Coronary artery (tissue), 2 donors: ENCODE measurements around the gene SPATA3.
"Not testable (repeated sequence)": the region's sequence is repeated elsewhere in the genome, so short reads cannot be mapped to it uniquely, and the experiment has no call there.

Experiments
- DNase-seq: peaks from one replicate; pipeline ENCODE4 v3.0.0-alpha.2; 2017; ENCODE audit warnings: low spot score
- H3K27ac ChIP-seq, 2 donors: fragments of 200-600 bp; sonication (generic); one replicate each; pipeline ENCODE4 v1.5.1; 2016 to 2019
- H3K4me3 ChIP-seq: fragments of 200-600 bp; sonication (generic); 2 replicates; pipeline ENCODE4 v1.5.1; 2016; ENCODE audit warnings: mild to moderate bottlenecking, moderate library complexity
- TF ChIP-seq, protein P1 (sequence below): fragments of 200-600 bp; sonication (generic); IDR thresholded peaks from one replicate; pipeline ENCODE4 v1.5.1; 2019; ENCODE audit warnings: antibody characterized with exemption

Gene SPATA3

DNA sequence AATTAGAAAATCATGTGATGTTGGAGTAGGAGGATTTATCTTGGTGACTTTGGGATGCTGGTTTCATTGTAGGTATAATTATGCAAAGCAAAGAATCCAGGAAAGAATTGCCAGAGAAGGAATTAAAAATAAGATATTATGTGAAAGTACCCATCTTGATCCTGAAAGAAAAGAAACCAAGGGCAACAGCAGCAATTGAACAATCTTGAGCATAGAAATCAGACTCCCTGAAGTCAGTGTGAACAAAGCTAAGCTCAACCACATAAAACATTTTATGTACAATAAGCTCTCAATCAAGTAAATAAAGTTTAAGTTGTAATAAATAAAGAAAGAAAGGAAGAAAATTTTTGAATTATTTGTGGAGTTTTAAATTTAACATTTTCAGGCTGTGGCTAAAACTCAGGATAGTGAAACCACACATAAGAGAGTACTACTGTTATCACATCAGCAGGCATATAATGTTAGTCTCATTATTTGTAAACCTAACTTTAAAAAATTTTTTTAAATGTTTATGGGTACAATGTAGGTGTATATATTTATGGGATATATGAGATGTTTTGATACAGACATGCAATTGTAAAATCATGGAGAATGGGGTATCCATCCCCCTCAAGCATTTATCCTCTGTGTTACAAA is 38.0 kb upstream of the SPATA3 start:
- H3K4me3 ChIP-seq, result peak overlapping the region; percentile 61
- no peak for DNase-seq
- no peak overlapping the region for H3K27ac ChIP-seq
- TF ChIP-seq, protein P1, sequence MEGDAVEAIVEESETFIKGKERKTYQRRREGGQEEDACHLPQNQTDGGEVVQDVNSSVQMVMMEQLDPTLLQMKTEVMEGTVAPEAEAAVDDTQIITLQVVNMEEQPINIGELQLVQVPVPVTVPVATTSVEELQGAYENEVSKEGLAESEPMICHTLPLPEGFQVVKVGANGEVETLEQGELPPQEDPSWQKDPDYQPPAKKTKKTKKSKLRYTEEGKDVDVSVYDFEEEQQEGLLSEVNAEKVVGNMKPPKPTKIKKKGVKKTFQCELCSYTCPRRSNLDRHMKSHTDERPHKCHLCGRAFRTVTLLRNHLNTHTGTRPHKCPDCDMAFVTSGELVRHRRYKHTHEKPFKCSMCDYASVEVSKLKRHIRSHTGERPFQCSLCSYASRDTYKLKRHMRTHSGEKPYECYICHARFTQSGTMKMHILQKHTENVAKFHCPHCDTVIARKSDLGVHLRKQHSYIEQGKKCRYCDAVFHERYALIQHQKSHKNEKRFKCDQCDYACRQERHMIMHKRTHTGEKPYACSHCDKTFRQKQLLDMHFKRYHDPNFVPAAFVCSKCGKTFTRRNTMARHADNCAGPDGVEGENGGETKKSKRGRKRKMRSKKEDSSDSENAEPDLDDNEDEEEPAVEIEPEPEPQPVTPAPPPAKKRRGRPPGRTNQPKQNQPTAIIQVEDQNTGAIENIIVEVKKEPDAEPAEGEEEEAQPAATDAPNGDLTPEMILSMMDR, result no peak

DNA sequence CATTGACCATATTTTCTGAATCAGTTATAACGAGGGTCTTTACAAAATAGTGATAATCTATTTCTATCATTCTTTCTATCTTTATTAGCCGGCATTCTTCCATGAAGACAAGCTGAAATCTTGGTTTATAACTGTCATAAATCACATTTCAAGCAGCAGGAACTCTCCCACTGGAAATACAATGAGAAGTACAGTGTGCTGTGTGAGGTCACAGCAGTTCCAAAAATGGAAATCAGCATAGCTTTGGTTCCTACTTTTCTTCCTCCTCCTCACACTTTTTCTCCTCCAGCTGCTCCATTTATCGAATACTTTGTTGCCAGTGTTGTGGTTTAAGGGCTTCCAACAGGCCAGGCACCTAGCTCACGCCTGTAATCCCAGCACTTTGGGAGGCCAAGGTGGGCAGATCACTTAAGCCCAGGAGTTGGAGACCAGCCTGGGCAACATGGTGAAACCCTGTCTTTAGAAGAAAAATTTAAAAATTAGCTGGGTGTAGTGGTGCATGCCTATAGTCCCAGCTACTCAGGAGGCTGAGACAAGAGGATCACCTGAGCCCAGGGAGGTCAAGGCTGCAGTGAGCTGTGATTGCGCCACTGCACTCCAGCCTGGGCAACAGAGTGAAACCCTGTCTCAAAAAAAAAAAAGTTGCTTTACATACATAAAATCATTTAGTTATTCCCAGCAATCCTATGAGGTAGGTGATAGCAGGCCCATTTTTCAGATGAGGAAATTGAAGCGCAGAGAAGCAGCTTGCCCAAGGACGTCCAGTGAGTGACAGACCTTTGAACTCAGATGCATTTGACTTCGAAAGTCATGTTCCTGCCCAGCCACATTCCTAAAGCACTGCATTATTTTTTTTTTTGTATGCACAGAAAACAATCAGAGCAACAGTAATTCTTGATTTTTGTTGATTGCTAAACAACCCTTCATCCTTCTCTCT is 36.8 kb upstream of the SPATA3 start:
- DNase-seq, result no peak
- Histone ChIP-seq H3K4me3 (no peak overlapping the region), H3K27ac (no peak overlapping the region)
- TF ChIP-seq, protein P1, result no peak

DNA sequence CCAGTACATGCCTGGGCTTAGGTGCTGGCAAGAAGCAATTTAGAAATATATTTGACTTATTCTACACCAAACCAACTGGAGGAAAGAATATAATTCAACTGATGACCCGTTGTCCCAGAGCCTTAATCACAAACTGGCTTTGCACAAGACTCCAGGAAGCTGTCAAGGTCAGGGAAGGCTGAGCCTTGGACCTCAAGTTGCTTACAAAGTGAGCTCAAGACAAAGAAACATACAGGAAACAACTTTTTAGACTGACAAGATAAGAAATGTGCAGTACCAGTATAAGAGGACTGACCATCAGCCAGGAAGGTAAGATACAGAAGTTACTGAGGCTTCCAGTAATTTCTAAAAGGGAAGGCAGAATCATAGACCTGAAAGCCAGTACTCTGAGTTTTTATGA is 35.9 kb upstream of the SPATA3 start:
- TF ChIP-seq, protein P1, result no peak
- H3K27ac ChIP-seq, result no peak overlapping the region
- H3K4me3 ChIP-seq, result no peak overlapping the region
- no peak for DNase-seq

DNA sequence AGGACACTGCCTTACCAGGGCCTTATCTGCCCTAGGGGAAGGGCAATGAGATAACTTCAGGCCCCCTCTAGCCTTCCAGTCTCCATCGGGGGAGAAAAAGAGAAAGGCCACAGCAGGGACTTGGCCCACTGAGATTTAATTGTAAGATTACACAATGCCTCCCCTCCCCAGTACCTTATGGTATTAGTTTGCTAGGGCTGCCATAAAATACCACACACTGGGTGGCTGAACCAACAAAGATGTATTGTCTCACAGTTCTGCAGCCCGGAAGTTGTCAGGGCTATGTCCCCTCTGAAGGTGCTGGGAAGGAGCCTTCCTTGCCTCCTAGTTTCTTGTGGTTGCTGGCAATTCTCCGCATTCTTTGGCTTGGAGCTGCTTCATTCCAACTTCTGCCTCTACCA is 34.8 kb upstream of the SPATA3 start:
- Histone ChIP-seq H3K4me3 (no peak overlapping the region), H3K27ac (no peak overlapping the region)
- DNase-seq, result no peak
- TF ChIP-seq, protein P1, result no peak

DNA sequence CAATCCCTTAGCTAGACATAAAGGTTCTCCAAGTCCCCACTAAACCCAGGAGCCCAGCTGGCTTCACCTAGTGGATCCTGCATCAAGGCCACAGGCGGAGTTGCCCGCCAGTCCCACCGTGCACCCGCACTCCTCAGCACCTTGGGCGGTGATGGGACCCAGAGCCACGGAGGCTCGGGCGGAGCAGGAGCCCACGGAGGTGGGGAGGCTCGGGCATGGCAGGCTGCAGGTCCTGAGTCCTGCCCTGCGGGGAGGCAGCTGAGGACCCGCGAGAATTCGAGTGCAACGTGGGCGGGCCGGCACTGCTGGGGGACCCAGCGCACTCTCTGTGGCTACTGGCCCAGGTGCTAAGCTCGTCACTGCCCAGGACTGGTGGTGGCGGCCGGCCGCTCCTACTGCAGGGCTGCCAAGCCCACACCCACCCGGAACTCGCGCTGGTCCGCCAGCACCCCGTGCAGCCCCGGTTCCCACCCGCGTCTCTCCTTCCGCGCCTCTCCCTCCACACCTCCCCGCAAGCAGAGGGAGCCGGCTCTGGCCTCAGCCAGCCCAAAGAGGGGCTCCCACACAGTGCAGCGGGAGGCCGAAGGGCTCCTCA is 31.7 kb upstream of the SPATA3 start:
- H3K27ac ChIP-seq, result no peak overlapping the region
- TF ChIP-seq, protein P1, result no peak
- DNase-seq, result peak; percentile 49

DNA sequence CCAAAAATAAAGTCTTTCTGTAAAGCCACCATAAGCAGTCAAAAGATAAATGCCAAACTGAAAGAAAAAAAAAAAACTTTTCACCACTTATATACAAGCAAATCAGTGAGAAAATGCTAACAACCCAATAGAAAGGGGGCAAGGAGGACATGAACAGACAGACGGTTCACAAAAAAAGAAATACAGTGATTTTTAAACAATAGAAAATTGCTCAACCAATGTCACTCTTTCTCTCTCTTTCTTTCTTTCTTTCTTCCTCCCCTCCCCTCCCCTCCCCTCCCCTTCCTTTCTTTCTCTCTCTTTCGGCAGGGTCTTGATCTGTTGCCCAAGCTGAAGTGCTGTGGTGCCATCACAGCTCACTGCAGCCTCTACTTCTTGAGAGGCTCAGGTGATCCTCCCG is 28.8 kb upstream of the SPATA3 start:
- no peak overlapping the region for H3K27ac ChIP-seq
- TF ChIP-seq, protein P1, result no peak
- H3K4me3 ChIP-seq, result no peak overlapping the region
- DNase-seq, result no peak

More for the DNA sequence above, 31.7 kb upstream of the SPATA3 start:
- H3K4me3 ChIP-seq, result no peak overlapping the region

DNA sequence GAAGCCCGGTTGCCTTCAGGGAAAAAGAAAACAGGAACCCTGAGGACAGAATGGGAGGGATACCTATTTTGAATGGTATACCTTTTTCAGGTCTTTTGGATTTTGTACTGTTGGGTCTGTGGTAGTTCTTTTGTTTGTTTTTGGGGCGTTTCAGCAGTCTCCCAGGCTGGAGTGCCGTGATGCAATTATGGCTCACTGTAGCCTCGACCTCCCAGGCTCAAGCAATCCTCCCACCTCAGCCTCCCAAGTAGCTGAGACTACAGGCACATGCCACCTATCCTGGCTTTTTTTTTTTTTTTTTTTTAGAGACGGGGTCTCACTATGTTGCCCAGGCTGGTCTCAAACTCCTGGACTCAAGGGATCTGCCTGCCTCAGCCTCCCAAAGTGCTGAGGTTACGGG is 27.6 kb upstream of the SPATA3 start:
- DNase-seq, result peak; percentile 4
- H3K4me3 ChIP-seq, H3K27ac ChIP-seq: not testable (repeated sequence)
